RWPE2 (cell line): Measurements from ENCODE around the gene TUBA3E.
"Not testable (repeated sequence)": the region's sequence is repeated elsewhere in the genome, so short reads cannot be mapped to it uniquely, and the experiment has no call there.

Experiments used
- ATAC-seq: fragments of 200-7000 bp; cut with Tn5 transposase; 3 replicates; pipeline ENCODE4 v1.9.1; 2021; ENCODE audit warnings: low read depth
- DNase-seq: peaks from one replicate; pipeline ENCODE4 v3.0.0-alpha.2; 2020; ENCODE audit warnings: low spot score
- H3K27ac ChIP-seq: fragments of 450-650 bp; 2 replicates; pipeline ENCODE4 v1.5.1; 2017; ENCODE audit warnings: mild to moderate bottlenecking; ENCODE audit not compliant: poor library complexity, severe bottlenecking
- H3K27me3 ChIP-seq: fragments of 250-450 bp; sonication (Bioruptor Pico); 2 replicates; pipeline ENCODE4 v1.5.1; 2021; ENCODE audit warnings: mild to moderate bottlenecking, moderate library complexity; ENCODE audit not compliant: insufficient read depth, poor library complexity, severe bottlenecking
- H3K36me3 ChIP-seq: fragments of 250-450 bp; sonication (Bioruptor Pico); 2 replicates; pipeline ENCODE4 v1.5.1; 2020; ENCODE audit warnings: low read depth, mild to moderate bottlenecking, moderate library complexity
- H3K4me1 ChIP-seq: fragments of 250-450 bp; sonication (Bioruptor Pico); 2 replicates; pipeline ENCODE4 v1.5.1; 2021; ENCODE audit warnings: mild to moderate bottlenecking, moderate library complexity; ENCODE audit not compliant: insufficient read depth, poor library complexity, severe bottlenecking
- H3K4me3 ChIP-seq: fragments of 250-450 bp; sonication (Bioruptor Pico); 2 replicates; pipeline ENCODE4 v1.5.1; 2021; ENCODE audit warnings: mild to moderate bottlenecking, moderate library complexity; ENCODE audit not compliant: severe bottlenecking
- H3K9me3 ChIP-seq: fragments of 250-450 bp; sonication (Bioruptor Pico); 2 replicates; pipeline ENCODE4 v1.5.1; 2021; ENCODE audit warnings: mild to moderate bottlenecking, moderate library complexity; ENCODE audit not compliant: severe bottlenecking
- CTCF ChIP-seq: fragments of 450-650 bp; IDR thresholded peaks from one replicate; pipeline ENCODE4 v1.5.1; 2017; ENCODE audit warnings: mild to moderate bottlenecking, moderate library complexity; ENCODE audit not compliant: poor library complexity, severe bottlenecking

The TUBA3E gene

GRCh38 chr2:130181880-130182682, 16.2 kb downstream of the TUBA3E start, which contains the start of gene MZT2B:
Gene MZT2B (plus strand): TSS chr2:130182262. CDS start chr2:130182283, 21 bp downstream.
- TF ChIP-seq CTCF: peak; percentile 94
- DNase-seq: peak; percentile 79
- H3K27ac ChIP-seq: peak within 1 kb of the TSS; percentile 63
- peak within 1 kb of the TSS; percentile 96 for H3K4me3 ChIP-seq
- not testable (repeated sequence) for H3K4me1 ChIP-seq, H3K36me3 ChIP-seq, H3K27me3 ChIP-seq, H3K9me3 ChIP-seq
- ATAC-seq: peak; percentile 83

DNA sequence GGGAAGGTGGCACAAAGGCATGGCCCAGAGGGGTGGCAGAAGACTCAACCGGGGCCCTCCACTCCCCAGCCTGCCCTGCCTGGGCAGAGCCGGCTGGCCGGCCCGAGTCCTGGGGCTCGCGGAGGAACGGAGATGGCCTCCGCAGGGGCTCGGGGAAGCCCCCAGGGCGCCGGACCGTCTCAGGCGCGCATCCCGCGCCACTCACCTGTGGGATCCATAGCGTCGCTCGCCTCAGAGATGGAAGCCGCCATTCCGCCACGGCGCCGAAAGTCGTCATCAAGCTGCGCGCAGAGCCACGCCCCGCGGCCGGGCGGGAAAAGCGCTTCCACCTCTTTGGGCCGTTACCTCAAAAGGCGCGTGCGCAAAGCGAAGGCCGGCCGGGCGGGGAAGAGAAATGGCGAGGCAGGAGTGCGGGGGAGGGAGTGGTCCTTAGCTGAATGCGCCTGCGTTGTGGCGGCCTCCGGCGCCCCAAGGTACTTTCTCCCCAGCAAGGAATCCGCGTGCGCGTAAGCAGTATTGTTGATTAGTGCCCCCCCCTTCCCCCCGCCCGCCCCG, 16.8 kb downstream of the TUBA3E start, which contains the start of gene SMPD4:
TSS of gene SMPD4 (minus strand) at position 278 of the 555 bp plus-strand sequence. CDS start 5,010 bp downstream, outside the sequence.
- H3K4me3 ChIP-seq: peak within 1 kb of the TSS; percentile 96

DNA sequence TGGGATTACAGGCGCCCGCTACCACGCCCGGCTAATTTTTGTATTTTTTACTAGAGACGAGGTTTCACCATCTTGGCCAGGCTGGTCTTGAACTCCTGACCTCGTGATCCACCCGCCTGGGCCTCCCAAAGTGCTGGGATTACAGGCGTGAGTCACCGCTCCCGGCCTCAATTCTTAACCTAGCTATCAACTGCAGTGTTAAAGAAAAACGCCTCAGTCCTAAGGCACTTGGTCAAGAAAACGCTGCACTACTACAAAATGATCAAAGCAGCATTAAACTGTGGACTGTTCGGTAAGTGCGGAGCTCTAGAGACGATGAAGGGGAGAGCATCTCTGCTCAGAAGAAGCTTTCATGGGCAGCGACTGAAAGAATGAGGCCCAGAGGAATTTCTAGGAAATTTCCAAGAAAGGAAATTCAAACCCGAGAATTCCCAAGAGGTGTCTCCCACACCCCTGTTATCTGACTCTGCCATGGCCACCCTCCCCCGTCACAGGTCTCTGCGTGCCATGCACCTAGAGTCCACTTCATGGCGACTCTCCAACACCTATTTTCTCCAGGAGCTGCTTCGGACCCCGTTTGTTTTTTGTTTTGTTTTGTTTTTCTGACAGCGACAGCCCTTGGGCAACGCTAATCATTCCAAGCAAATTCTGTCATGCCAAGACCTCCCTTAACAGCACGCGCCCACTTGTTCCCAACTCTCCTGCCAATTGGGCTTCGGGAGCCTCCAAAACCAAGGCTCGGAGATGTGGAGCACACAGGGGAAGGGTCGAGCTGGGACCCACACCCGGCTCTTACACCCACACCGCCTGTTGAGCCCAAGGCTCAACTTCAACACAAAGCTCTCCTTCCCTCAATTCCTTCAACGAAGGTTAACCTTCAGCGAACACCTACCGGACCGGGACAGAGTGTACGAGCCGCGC, 17.6 kb downstream of the TUBA3E start:
- not testable (repeated sequence) for ATAC-seq, H3K9me3 ChIP-seq, H3K27me3 ChIP-seq, DNase-seq, H3K4me1 ChIP-seq
- Histone ChIP-seq H3K4me3 (peak overlapping the region; percentile 96), H3K36me3 (peaks cover 11% of the 10 kb centered on the region), H3K27ac (peak overlapping the region; percentile 63)

More for the DNA sequence above, 16.8 kb downstream of the TUBA3E start, which contains the start of gene SMPD4:
- peak; percentile 94 for DNase-seq
- Histone ChIP-seq H3K9me3 (no peaks in the 10 kb centered on the region), H3K36me3 (peaks cover 6% of the 10 kb centered on the region), H3K4me1 (peaks cover 6% of the 10 kb centered on the region), H3K27me3 (no peaks in the 10 kb centered on the region), H3K27ac (peak within 1 kb of the TSS; percentile 63)
- TF ChIP-seq CTCF: no peak
- peak; percentile 62 for ATAC-seq

DNA sequence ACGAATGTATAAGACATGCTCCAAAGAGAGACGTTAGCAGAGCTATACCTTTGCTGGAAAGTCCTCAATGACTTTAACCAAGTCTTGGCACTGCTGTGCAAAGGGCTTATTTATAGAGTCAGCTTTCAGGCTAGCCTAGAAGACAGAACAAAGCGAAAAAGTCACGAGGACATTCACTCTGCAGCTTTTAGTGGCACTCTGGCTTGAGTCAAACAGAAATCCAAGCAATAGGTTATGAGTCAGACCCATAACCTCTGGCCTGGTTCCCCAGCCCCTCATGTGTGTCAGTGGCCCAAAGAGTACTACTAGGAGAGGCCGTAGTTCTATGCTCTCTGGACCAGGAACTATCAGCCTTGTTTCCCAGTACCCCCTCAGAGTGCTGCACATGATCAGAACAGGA, 23.4 kb downstream of the TUBA3E start:
- not testable (repeated sequence) for DNase-seq, H3K27me3 ChIP-seq, H3K4me3 ChIP-seq, H3K4me1 ChIP-seq, H3K9me3 ChIP-seq, ATAC-seq, H3K27ac ChIP-seq
- peaks cover 36% of the 10 kb centered on the region for H3K36me3 ChIP-seq

- Histone ChIP-seq H3K9me3 (no peaks in the 10 kb centered on the region), H3K27ac (no peak overlapping the region), H3K27me3 (no peaks in the 10 kb centered on the region), H3K4me3 (no peak overlapping the region), H3K4me1 (no peaks in the 10 kb centered on the region), H3K36me3 (peaks cover 47% of the 10 kb centered on the region)
- DNase-seq: no peak
- TF ChIP-seq CTCF: no peak
- no peak for ATAC-seq
These were observed 28.3 kb downstream of the TUBA3E start for GRCh38 chr2:130169896-130170295.

- not testable (repeated sequence) for H3K27ac ChIP-seq, H3K4me3 ChIP-seq, DNase-seq, H3K4me1 ChIP-seq, ATAC-seq, H3K9me3 ChIP-seq, H3K27me3 ChIP-seq
- peaks cover 46% of the 10 kb centered on the region for H3K36me3 ChIP-seq
These were observed 29.1 kb downstream of the TUBA3E start for GRCh38 chr2:130169163-130169562.

DNA sequence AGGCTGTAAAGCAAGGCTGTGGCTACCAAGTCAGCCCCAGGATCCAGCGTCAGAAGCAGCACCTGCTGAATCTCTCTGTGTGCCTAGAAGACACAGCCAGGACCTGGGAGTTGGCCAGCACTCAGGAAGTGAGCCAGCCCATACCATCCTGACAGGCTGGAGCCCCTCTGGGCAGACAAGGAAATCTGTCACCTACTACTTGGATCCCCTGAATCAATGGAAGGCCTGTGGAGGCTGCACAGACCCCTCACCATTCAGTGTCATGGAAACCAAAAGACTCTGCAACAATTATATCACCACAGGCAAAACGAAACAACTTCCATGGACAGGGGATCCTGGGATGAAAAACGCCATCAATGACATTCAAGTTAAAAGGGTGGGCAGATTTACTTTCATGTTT, 31.6 kb downstream of the TUBA3E start:
- not testable (repeated sequence) for H3K27me3 ChIP-seq, H3K27ac ChIP-seq, DNase-seq, H3K4me3 ChIP-seq, ATAC-seq, H3K4me1 ChIP-seq, H3K9me3 ChIP-seq
- peaks cover 39% of the 10 kb centered on the region for H3K36me3 ChIP-seq
